GM12892 (cell line): Measurements from ENCODE around the gene OR10A2. TPM values are rescaled to one million over a fixed set of nuclear protein-coding genes. Genes with fewer than 3 reads are reported as not detected.

Source experiments
- DNase-seq: peaks from one replicate; pipeline ENCODE4 v3.0.0; 2011; ENCODE audit not compliant: insufficient read length
- FAIRE-seq: peaks from 2 replicates; lab custom pipeline; 2011; peaks lifted over from hg19 to GRCh38; lab: Jason Lieb, UNC
- POLR2A ChIP-seq: IDR thresholded peaks from 2 replicates; pipeline ENCODE4 v1.6.1; 2011; ENCODE audit warnings: low read depth, low read length, control low read depth
- POLR2AphosphoS5 ChIP-seq: IDR thresholded peaks from 2 replicates; pipeline ENCODE4 v1.6.1; 2011; ENCODE audit warnings: low read depth, low read length, control low read depth
- TAF1 ChIP-seq: IDR thresholded peaks from 2 replicates; pipeline ENCODE4 v1.6.1; 2011; ENCODE audit warnings: low read depth, mild to moderate bottlenecking, control low read depth, low read length, borderline replicate concordance
- polyA plus RNA-seq: library from polyadenylated mRNA; unstranded; fragments of >200 nt; gene quantifications from one replicate; pipeline ENCODE4 v1.2.1, GENCODE V29; 2012; ENCODE audit warnings: missing spikeins, inconsistent platforms; ENCODE audit not compliant: missing spikeins

The OR10A2 gene
- 0.25 TPM for polyA plus RNA-seq

- DNase-seq: no peak
- no peak for TF ChIP-seq POLR2AphosphoS5
- no peak for TF ChIP-seq TAF1
- TF ChIP-seq POLR2A: no peak
- FAIRE-seq: no peak
Observed at GRCh38 chr11:6862961-6863360, at the start of gene OR10A2. Gene OR10A2 (plus strand): TSS chr11:6863057. CDS start chr11:6869755, 6,698 bp downstream.

DNA sequence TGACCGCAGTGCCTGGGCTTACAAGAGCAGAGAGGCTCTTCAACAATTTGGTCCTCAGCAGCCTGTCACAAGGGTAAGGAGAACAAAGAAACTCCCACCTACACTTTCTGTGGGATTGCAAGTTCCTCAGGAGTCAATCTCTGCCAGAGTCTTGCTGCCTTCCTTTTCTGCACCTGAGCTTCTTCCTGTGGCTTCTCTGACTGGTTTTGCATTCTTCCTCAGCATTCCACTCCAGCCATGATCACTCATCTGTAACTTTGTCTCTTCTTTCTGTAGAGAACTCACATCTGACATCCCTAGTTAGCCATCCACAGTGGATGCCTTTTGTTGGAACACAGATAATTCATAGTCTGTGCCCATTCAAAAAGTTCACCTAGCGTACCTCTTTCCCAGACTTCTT, 49.2 kb upstream of the OR10A2 start:
- FAIRE-seq (no peak), DNase-seq (no peak)
- no peak for TF ChIP-seq POLR2A
- TF ChIP-seq POLR2AphosphoS5: no peak
- TF ChIP-seq TAF1: no peak

DNA sequence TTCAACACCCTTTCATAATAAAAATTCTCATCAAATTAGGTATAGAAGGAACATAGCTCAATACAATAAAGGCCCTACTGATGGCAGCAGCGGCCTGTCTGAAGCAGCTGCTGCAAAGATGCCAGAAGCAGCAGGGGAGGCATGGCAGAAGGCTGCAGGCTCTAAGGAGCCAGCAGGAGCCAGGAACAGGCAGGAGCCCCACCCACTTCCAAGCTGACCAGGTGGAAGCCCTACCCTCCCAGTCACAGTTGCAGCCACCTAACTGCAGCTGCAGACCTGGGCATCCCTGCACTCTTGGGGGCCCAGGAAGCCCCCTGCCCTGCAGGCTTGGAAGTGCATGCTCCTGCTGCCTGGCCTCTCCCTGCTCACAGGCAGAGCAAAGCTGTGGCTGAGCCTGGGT, 45.2 kb upstream of the OR10A2 start:
- FAIRE-seq (no peak), DNase-seq (no peak)

GRCh38 chr11:6818967-6819366, 43.9 kb upstream of the OR10A2 start:
- FAIRE-seq (no peak), DNase-seq (no peak)
- TF ChIP-seq POLR2AphosphoS5: no peak
- TF ChIP-seq POLR2A: no peak

More for the DNA sequence above, 45.2 kb upstream of the OR10A2 start:
- TF ChIP-seq POLR2A: no peak
- no peak for TF ChIP-seq TAF1
- no peak for TF ChIP-seq POLR2AphosphoS5

GRCh38 chr11:6824136-6824823, 38.6 kb upstream of the OR10A2 start:
- TF ChIP-seq POLR2AphosphoS5: no peak
- peak; percentile 88 for FAIRE-seq
- DNase-seq: no peak

DNA sequence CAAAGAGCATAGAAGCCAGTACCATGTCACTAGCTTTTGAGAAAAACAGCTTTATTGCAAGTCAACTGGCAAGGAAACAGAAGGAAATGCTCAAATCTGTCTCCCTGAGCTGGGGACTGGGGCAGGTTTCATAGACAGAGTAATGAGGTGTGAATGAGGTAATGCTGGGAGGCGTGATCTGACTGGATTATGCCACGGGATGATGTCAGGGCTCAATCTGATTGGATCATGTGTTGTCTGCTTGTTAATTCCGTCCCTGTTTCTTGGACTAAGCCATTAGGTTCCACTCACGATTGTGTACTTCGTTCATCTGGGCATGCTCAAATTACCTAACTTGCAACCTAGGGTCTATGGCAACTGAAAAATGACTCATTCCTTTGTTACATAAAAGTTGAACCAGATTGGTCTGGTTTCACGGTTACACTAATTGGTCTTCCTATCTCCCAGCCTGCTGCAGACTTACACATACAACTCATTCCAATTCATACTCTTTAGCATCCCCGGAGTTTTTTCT, 37.6 kb upstream of the OR10A2 start:
- TF ChIP-seq POLR2AphosphoS5: no peak
- TF ChIP-seq POLR2A: no peak
- no peak for TF ChIP-seq TAF1
- FAIRE-seq: peak; percentile 67
- no peak for DNase-seq

DNA sequence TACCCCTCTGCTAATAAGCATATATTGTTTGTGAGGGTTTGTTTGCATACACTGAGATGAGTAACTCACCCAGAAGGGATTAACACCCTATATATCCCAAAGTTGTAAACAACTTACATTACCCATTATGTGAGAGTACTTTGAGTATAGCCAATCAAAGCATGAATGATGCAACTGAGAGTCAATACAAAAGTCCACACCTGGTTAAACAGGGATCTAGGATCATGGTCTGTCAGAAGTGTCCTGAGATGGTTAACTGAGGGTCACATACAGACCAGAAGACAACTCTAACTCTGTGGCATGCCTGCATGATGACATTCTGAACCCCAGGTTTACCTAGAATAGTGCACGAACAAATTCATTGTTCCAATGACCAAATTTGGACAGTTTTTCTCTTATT, 34.8 kb upstream of the OR10A2 start:
- no peak for DNase-seq
- peak; percentile 27 for FAIRE-seq
- TF ChIP-seq POLR2A (no peak), POLR2AphosphoS5 (no peak), TAF1 (no peak)

DNA sequence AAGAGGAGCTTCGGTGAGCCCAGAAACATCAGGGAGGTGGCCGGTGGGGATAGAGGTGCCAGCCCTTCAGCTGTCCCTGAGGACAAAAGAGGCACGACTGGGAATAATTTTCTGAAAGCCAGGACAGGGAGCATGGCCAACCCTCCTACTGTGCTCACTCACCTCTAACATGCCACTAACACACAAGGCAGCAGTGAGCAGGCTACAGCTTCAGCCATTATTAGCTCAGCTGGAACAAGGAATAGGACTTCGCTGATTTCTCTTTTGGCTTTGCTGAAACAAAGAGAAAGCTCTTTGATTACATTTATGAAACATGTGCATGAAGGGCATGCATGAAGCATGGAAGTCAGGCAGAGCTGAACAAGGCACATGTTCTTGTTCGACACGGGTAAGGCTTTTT, 29.5 kb upstream of the OR10A2 start:
- DNase-seq (no peak), FAIRE-seq (peak; percentile 78)
- no peak for TF ChIP-seq TAF1
- TF ChIP-seq POLR2A: no peak
- TF ChIP-seq POLR2AphosphoS5: no peak

- DNase-seq: no peak
- FAIRE-seq: no peak
- no peak for TF ChIP-seq POLR2A
- no peak for TF ChIP-seq POLR2AphosphoS5
- TF ChIP-seq TAF1: no peak
Observed at GRCh38 chr11:6834021-6834420, 28.8 kb upstream of the OR10A2 start.

DNA sequence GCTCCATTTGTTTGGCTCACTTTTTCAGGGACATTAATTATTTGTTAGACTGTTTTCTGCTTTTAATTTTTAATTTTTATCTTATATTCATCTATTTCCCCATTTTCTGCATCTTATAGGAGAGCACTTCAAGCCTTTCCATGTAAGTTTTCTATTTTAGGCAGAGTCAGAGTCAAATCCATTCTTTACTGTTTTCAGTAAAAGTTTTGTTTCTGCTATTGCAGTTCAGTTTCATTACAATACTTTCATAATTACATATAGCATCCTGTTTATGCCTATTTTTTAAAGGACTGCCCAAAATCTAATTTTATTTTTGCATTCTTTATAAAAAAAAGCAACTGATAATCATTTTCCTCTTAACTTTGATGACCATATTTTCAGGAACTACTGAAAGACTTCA, 21.2 kb upstream of the OR10A2 start:
- peak; percentile 82 for FAIRE-seq
- DNase-seq: no peak
- TF ChIP-seq TAF1: no peak

DNA sequence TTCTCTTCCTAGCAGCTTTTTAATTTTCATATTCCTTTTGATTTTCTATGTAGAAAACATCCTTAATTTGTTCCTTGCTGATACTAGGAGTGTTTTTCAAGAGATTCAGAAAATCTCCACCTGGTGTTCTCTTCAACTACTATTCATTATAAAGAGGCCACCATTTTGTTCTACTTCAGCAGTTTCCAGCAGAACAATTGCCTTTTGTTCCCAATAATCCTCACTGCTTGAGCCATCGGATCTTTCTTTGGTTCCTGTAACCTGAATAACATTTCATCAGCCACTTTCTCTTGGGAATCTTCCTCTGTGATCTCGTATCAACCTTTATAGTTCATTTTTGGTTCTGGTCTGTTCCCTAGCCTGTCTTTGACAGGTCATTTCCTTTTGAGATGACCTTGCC, 19.2 kb upstream of the OR10A2 start:
- no peak for TF ChIP-seq POLR2A
- no peak for TF ChIP-seq TAF1
- no peak for TF ChIP-seq POLR2AphosphoS5
- no peak for FAIRE-seq
- DNase-seq: no peak

GRCh38 chr11:6844356-6844755, 18.5 kb upstream of the OR10A2 start:
- TF ChIP-seq POLR2AphosphoS5 (no peak), POLR2A (no peak), TAF1 (no peak)

DNA sequence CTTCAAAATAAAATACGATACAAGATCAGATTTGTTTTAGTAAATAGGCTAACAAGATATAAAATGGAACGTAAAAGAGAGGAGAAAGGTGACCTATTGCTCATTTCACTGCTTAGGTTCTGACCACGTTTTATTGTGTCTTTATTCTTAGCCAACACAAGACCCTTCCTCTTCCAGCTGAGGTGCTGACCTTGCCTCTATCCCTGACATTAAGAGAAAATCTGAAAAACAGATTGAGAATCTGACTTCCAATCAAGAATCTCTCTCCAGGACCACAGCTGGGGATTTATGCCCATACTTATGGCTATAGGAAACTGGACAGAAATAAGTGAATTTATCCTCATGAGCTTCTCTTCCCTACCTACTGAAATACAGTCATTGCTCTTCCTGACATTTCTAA, 17.5 kb upstream of the OR10A2 start, which contains the start of gene OR10A5:
OR10A5 (plus strand) TSS at position 301 of the 400 bp plus-strand sequence; CDS start at position 301, 0 bp downstream.
- no peak for DNase-seq
- FAIRE-seq: no peak
- TF ChIP-seq POLR2AphosphoS5: no peak

More at GRCh38 chr11:6844356-6844755, 18.5 kb upstream of the OR10A2 start:
- no peak for DNase-seq
- peak; percentile 71 for FAIRE-seq
